ENCODE results near the gene SLC1A2.

GRCh38 chr11:35274909-35275785 lies 144.2 kb downstream of the SLC1A2 start:
- TF ChIP-seq CTCF (IDR thresholded peaks at IDR 0.05) (no peak), POLR2A (IDR thresholded peaks at IDR 0.05) (no peak), POLR2AphosphoS5 (IDR thresholded peaks at IDR 0.05) (no peak), EP300 (IDR thresholded peaks at IDR 0.05; ENCODE audit: low read depth) (no peak)
